Measurements from ENCODE around the gene TBC1D2.

- TF ChIP-seq CTCF (IDR thresholded peaks at IDR 0.05; ENCODE audit: insufficient read depth, low read length, poor library complexity, severe bottlenecking) (no peak), EZH2phosphoT487 (conservative IDR thresholded peaks at IDR 0.05; ENCODE audit: low read length) (no peak)
Observed at GRCh38 chr9:98157372-98157771, 98.1 kb downstream of the TBC1D2 start.

Data from SU-DHL-6 (cell line).